Measurements from ENCODE around the gene SPRY4.
A peak's percentile ranks its signal among the peaks of the same experiment; 100 is the strongest.
"Not testable (repeated sequence)": the region's sequence is repeated elsewhere in the genome, so short reads cannot be mapped to it uniquely, and the experiment has no call there.

SPRY4 gene

GRCh38 chr5:142313682-142314081, 11.1 kb downstream of the SPRY4 start:
- DNase-seq, result no peak

- no peak for DNase-seq
These were observed 11.5 kb downstream of the SPRY4 start for GRCh38 chr5:142313275-142313674.

GRCh38 chr5:142312399-142312798, 12.4 kb downstream of the SPRY4 start:
- DNase-seq, result no peak

- DNase-seq, result no peak
These were observed 13.1 kb downstream of the SPRY4 start for GRCh38 chr5:142311725-142312124.

GRCh38 chr5:142310803-142311202, 14.0 kb downstream of the SPRY4 start:
- DNase-seq, result no peak

- DNase-seq, result no peak
These were observed 15.0 kb downstream of the SPRY4 start for GRCh38 chr5:142309747-142310318.

- DNase-seq, result no peak
These were observed 16.5 kb downstream of the SPRY4 start for GRCh38 chr5:142308358-142308757.

GRCh38 chr5:142307146-142307890, 17.5 kb downstream of the SPRY4 start:
- peak; percentile 14 for DNase-seq

- no peak for DNase-seq
These were observed 18.7 kb downstream of the SPRY4 start for GRCh38 chr5:142306077-142306502.

- DNase-seq, result no peak
These were observed 19.6 kb downstream of the SPRY4 start for GRCh38 chr5:142305211-142305610.

GRCh38 chr5:142304013-142304701, 20.7 kb downstream of the SPRY4 start:
- no peak for DNase-seq

- DNase-seq, result no peak
These were observed 21.3 kb downstream of the SPRY4 start for GRCh38 chr5:142303565-142303964.

- DNase-seq, result no peak
These were observed 23.3 kb downstream of the SPRY4 start for GRCh38 chr5:142301540-142301939.

GRCh38 chr5:142300677-142301076, 24.1 kb downstream of the SPRY4 start:
- DNase-seq, result no peak

GRCh38 chr5:142298789-142299188, 26.0 kb downstream of the SPRY4 start:
- DNase-seq, result no peak

- DNase-seq, result not testable (repeated sequence)
These were observed 27.0 kb downstream of the SPRY4 start for GRCh38 chr5:142297786-142298185.

- DNase-seq, result no peak
These were observed 27.9 kb downstream of the SPRY4 start for GRCh38 chr5:142296914-142297417.

- DNase-seq, result no peak
These were observed 28.6 kb downstream of the SPRY4 start for GRCh38 chr5:142295960-142296860.

- DNase-seq, result no peak
These were observed 29.6 kb downstream of the SPRY4 start for GRCh38 chr5:142295084-142295758.

GRCh38 chr5:142293486-142293885, 31.3 kb downstream of the SPRY4 start:
- DNase-seq, result no peak

- DNase-seq, result no peak
These were observed 32.0 kb downstream of the SPRY4 start for GRCh38 chr5:142292808-142293207.

GRCh38 chr5:142292249-142292648, 32.6 kb downstream of the SPRY4 start:
- no peak for DNase-seq

Measured in DMS79 treated with DMSO at 0.1 percent for 48 hours (cell line).